Thyroid gland (tissue), 4 donors: ENCODE data around the gene NAV3. TPM values are rescaled to one million over a fixed set of nuclear protein-coding genes. Genes with fewer than 3 reads are reported as not detected.

ENCODE experiments used
- DNase-seq, 2 donors: peaks; one replicate each; pipeline ENCODE4 v3.0.0-alpha.2; 2019
- H3K27ac ChIP-seq, 3 donors: fragments of 200-600 bp; sonication (generic); 1 replicate in 2 of 3; 2 replicates in 1 of 3; pipeline ENCODE4 v1.5.1; 2016 to 2019; ENCODE audit warnings: mild to moderate bottlenecking in 1 of 3, moderate library complexity in 1 of 3
- H3K27me3 ChIP-seq: fragments of 200-600 bp; sonication (generic); one replicate; pipeline ENCODE4 v1.5.1; 2019
- H3K36me3 ChIP-seq, 2 donors: fragments of 200-600 bp; sonication (generic); one replicate each; pipeline ENCODE4 v1.5.1; 2016 to 2019
- H3K4me1 ChIP-seq, 2 donors: fragments of 200-600 bp; sonication (generic); one replicate each; pipeline ENCODE4 v1.5.1; 2017 to 2019
- H3K4me3 ChIP-seq, 3 donors: fragments of 200-600 bp; sonication (generic); replicated peaks in 1 of 3; 1 replicate in 2 of 3; 2 replicates in 1 of 3; pipeline ENCODE4 v1.5.1; 2016; ENCODE audit warnings: mild to moderate bottlenecking in 1 of 3
- H3K9me3 ChIP-seq: fragments of 200-600 bp; sonication (generic); one replicate; pipeline ENCODE4 v1.5.1; 2017
- POLR2A ChIP-seq, 2 donors: fragments of 450-650 bp; IDR thresholded peaks; one replicate each; pipeline ENCODE4 v1.6.1; 2017; ENCODE audit warnings: antibody characterized with exemption in 2 of 2, mild to moderate bottlenecking in 2 of 2, moderate library complexity in 1 of 2
- WGBS, 2 donors: methylation state at CpG; one replicate each; pipeline ENCODE4 v1.1.5; 2017; 5-methylcytosine and 5-hydroxymethylcytosine counted together
- intact Hi-C: fragments of 100-400 bp; cut with DNase I; formaldehyde crosslinking; loops from one replicate; pipeline ENCODE4 v1.15.1; 2023
- total RNA-seq, 4 donors: library from RNA; depleted of rRNA; stranded (reverse); fragments of >200 nt; gene quantifications; one replicate each; pipeline ENCODE4 v1.2.3, GENCODE V29; 2016
- TF ChIP-seq, protein P1 (sequence below), 6 experiments: fragments of 200-600 bp in 3 of 6; fragments of 450-650 bp in 3 of 6; sonication (generic) in 3 of 6; IDR thresholded peaks; one replicate each; pipeline ENCODE4 v1.5.1; 2016 to 2019; ENCODE audit warnings: antibody characterized with exemption in 6 of 6, mild to moderate bottlenecking in 2 of 6, inconsistent platforms in 1 of 6, moderate library complexity in 1 of 6

NAV3 gene
- total RNA-seq, 4 donors from 2014 or later, result 5.7 to 21.9 (median 7.6) TPM

DNA sequence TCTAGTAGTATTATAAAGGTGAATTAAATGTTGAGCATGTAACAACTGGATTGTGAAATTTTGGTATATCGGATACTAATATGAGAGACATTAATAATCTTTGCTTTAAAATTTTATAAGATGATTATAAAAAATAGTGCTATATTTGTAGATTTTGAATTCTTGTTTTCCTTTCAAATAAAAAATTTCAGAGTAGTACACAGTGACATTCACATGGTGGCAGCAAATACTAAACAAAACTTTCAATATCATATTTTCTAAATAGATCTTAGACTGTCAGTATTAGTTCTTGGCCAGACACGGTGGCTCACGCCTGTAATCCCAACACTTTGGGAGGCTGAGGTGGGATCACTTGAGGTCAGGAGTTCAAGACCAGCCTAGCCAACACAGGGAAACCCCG is 166.0 kb downstream of the NAV3 start:
- H3K4me3 ChIP-seq, result no peak overlapping the region
- H3K27me3 ChIP-seq, result no peaks in the 10 kb centered on the region
- intact Hi-C loops, result no loop called here
- H3K36me3 ChIP-seq, result no peaks in the 10 kb centered on the region
- peaks cover 3% of the 10 kb centered on the region for H3K9me3 ChIP-seq
- DNase-seq, result no peak
- TF ChIP-seq POLR2A (IDR thresholded peaks at IDR 0.05), result no peak
- TF ChIP-seq, protein P1, sequence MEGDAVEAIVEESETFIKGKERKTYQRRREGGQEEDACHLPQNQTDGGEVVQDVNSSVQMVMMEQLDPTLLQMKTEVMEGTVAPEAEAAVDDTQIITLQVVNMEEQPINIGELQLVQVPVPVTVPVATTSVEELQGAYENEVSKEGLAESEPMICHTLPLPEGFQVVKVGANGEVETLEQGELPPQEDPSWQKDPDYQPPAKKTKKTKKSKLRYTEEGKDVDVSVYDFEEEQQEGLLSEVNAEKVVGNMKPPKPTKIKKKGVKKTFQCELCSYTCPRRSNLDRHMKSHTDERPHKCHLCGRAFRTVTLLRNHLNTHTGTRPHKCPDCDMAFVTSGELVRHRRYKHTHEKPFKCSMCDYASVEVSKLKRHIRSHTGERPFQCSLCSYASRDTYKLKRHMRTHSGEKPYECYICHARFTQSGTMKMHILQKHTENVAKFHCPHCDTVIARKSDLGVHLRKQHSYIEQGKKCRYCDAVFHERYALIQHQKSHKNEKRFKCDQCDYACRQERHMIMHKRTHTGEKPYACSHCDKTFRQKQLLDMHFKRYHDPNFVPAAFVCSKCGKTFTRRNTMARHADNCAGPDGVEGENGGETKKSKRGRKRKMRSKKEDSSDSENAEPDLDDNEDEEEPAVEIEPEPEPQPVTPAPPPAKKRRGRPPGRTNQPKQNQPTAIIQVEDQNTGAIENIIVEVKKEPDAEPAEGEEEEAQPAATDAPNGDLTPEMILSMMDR (IDR thresholded peaks at IDR 0.05), result no peak
- no peaks in the 10 kb centered on the region for H3K4me1 ChIP-seq
- no peak overlapping the region for H3K27ac ChIP-seq
- 72 to 87% methylated on average over 4 of the region's 4 CpGs for WGBS, 2 donors

DNA sequence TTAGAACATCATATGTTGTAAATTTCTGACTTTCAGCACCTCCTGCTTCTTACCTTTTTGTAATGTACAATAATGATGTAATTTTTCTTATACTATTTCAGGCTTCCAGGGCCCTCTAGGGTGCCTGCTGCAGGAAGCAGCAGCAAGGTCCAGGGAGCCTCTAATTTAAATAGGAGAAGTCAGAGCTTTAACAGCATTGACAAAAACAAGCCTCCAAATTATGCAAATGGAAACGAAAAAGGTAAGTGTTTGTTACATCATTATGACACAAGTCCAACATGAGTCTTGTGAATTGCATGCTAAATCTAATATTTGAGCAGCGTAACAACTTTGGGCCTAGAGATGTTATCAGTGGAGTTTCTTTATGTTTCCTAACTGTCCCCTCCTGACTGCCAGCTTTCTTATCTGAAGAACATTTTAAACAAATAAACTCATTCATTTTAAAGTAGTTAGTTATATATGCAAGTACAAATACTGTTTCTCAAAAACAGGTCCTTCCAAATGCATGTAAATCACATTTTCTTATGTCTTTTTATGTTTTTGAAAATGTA is 167.6 kb downstream of the NAV3 start:
- 68 to 75% methylated on average over 2 of the region's 2 CpGs for WGBS, 2 donors
- H3K9me3 ChIP-seq, result peaks cover 3% of the 10 kb centered on the region
- intact Hi-C loops, result no loop called here
- no peak overlapping the region for H3K4me3 ChIP-seq
- no peaks in the 10 kb centered on the region for H3K27me3 ChIP-seq
- H3K4me1 ChIP-seq, result no peaks in the 10 kb centered on the region
- no peaks in the 10 kb centered on the region for H3K36me3 ChIP-seq
- no peak overlapping the region for H3K27ac ChIP-seq
- DNase-seq, result no peak
- TF ChIP-seq, protein P1 (IDR thresholded peaks at IDR 0.05), result no peak
- no peak for TF ChIP-seq POLR2A (IDR thresholded peaks at IDR 0.05)

DNA sequence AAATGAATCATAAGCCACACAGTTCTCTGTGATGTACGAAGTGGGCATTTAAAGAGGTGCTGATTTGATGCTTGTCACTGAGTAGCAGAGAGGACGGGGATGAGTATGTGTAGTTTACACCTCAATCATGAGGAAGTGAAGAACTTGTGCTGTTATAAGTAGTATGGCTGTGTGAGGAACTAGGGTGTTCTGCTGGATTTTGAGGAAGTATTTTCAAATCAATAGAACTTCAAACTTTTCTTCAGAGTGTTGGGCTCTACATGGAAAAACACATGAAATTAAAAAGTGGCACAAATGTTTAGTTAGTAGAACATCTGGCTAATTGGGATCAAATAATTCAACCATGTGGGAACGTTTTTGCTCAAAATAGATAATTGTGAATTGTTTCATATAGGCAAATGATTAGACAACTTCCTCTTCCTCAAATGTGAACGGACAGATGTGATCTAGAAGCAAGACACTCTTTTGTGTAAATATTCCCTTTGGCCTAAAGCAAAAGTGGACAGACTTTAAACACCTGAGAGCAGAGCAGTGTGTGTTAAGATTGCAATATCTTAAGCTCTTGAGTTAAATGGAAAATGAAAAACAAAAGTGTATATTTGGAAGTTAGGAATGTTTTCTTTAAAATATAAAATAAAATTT is 168.5 kb downstream of the NAV3 start:
- no peak for TF ChIP-seq POLR2A (IDR thresholded peaks at IDR 0.05)
- TF ChIP-seq, protein P1 (IDR thresholded peaks at IDR 0.05), result no peak
- Histone ChIP-seq H3K4me3 (no peak overlapping the region), H3K36me3 (no peaks in the 10 kb centered on the region), H3K27ac (no peak overlapping the region), H3K4me1 (no peaks in the 10 kb centered on the region), H3K27me3 (no peaks in the 10 kb centered on the region), H3K9me3 (peaks cover 3% of the 10 kb centered on the region)
- WGBS, 2 donors, result 66 to 68% methylated on average over 4 of the region's 4 CpGs
- DNase-seq, result no peak
- intact Hi-C loops, result no loop called here

DNA sequence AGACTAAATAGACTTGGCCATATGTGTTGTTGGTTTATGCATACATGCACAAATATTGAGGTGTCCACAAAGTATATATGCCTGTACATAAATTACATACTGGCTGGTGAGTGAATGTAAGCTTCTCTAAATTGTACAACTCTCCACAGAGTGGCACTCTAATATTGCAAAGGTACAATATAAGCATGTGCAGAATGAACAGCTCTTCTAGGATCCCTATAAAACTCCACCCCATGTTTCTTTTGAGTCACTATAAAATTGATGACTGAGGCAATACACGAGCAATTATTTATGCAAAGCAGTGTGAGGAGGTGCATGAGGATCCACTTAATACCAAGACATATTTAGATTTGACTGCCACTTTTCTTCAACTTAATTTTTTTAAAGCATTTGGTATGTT is 172.2 kb downstream of the NAV3 start:
- TF ChIP-seq POLR2A (IDR thresholded peaks at IDR 0.05), result no peak
- TF ChIP-seq, protein P1 (IDR thresholded peaks at IDR 0.05), result no peak
- no peaks in the 10 kb centered on the region for H3K36me3 ChIP-seq
- H3K27ac ChIP-seq, result no peak overlapping the region
- no peaks in the 10 kb centered on the region for H3K4me1 ChIP-seq
- no peak for DNase-seq
- intact Hi-C loops, result no loop called here
- 75 to 87% methylated on average over 1 of the region's 1 CpG for WGBS, 2 donors
- H3K27me3 ChIP-seq, result no peaks in the 10 kb centered on the region
- no peak overlapping the region for H3K4me3 ChIP-seq
- peaks cover 3% of the 10 kb centered on the region for H3K9me3 ChIP-seq

DNA sequence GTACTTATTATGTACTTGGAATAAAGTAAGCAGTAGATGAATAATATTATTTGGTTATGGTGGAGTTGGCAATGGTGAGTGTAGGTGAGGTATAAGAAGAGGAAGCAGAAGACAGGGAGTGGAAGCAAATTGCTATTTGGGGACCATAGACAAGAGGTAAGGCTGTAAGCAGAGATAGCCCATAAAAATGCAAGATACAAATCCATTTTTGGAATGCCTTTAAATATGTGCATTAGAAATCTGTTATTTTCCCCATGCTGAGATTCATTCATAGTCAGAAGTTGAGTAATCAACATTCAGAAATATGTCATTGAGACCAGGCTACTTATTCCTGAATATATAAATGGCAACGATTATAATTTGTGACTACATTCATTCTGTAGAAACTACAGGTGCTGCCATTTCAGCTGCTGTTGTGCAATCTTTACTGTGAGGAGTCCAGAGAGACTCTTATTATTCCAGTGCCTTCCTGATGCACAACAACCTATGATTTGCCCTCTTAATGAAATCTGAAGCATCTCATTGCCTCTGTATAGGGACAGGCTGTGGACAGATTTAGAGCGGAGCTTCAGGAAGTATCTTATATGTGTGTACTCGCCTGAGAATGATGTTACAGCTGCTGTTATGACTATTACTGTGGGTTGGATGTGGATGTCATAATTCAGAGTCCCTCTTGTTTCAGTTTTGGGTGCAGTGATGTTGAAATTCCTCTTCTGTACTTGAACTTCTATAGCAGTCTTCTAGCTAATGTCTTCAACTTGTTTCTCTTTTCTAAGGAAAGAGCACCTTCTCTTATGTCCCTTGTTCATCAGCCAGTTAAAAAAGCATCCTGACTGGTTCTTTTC is 173.8 kb downstream of the NAV3 start:
- H3K4me1 ChIP-seq, result no peaks in the 10 kb centered on the region
- DNase-seq, result no peak
- intact Hi-C loops, result no loop called here
- 82 to 92% methylated on average over 3 of the region's 3 CpGs for WGBS, 2 donors
- H3K4me3 ChIP-seq, result no peak overlapping the region
- no peak overlapping the region for H3K27ac ChIP-seq
- TF ChIP-seq, protein P1 (IDR thresholded peaks at IDR 0.05), result no peak
- TF ChIP-seq POLR2A (IDR thresholded peaks at IDR 0.05), result no peak
- H3K27me3 ChIP-seq, result no peaks in the 10 kb centered on the region
- no peaks in the 10 kb centered on the region for H3K36me3 ChIP-seq
- peaks cover 3% of the 10 kb centered on the region for H3K9me3 ChIP-seq
